Measurements from ENCODE around the gene ELL.

GRCh38 chr19:18495204-18495911 is 26.5 kb downstream of the ELL start:
- TF ChIP-seq EZH2 (IDR thresholded peaks at IDR 0.05; ENCODE audit: insufficient read depth, low read length) (no peak), CTCF (IDR thresholded peaks at IDR 0.05; ENCODE audit: insufficient read depth, low read depth, low read length) (no peak)
